Calu3 (cell line): ENCODE data around the gene OOSP3. TPM values are rescaled to one million over a fixed set of nuclear protein-coding genes. Genes with fewer than 3 reads are reported as not detected.
"Not testable (repeated sequence)": the region's sequence is repeated elsewhere in the genome, so short reads cannot be mapped to it uniquely, and the experiment has no call there.

Experiments
- BruUV-seq: library from RNA; stranded (reverse); fragments of 400-500 nt; replicated peaks from 2 replicates; lab custom pipeline; 2021; lab: Mats Ljungman, UMichigan
- CTCF ChIA-PET: fragments of 300-600 bp; sonication (Branson Sonifier 250); formaldehyde crosslinking; loops from one replicate; lab custom pipeline; 2022; ENCODE audit warnings: antibody characterized with exemption; lab: Charles Lee
- DNase-seq: peaks from one replicate; pipeline ENCODE4 v3.0.0; 2022
- H3K27ac Mint-ChIP-seq: one replicate; pipeline ENCODE4 v1.8.0; 2022; ENCODE audit warnings: mixed read lengths; ENCODE audit not compliant: unreplicated experiment
- H3K27me3 Mint-ChIP-seq: one replicate; pipeline ENCODE4 v1.8.0; 2022; ENCODE audit warnings: mixed read lengths; ENCODE audit not compliant: unreplicated experiment
- H3K36me3 Mint-ChIP-seq: one replicate; pipeline ENCODE4 v1.8.0; 2022; ENCODE audit warnings: mild to moderate bottlenecking, moderate library complexity, mixed read lengths; ENCODE audit not compliant: insufficient read depth, unreplicated experiment
- H3K4me1 Mint-ChIP-seq: one replicate; pipeline ENCODE4 v1.8.0; 2022; ENCODE audit warnings: mild to moderate bottlenecking, low read depth, mixed read lengths; ENCODE audit not compliant: unreplicated experiment
- H3K4me3 Mint-ChIP-seq: one replicate; pipeline ENCODE4 v1.8.0; 2022; ENCODE audit warnings: mild to moderate bottlenecking, low read depth, moderate library complexity, mixed read lengths; ENCODE audit not compliant: unreplicated experiment
- H3K9me3 Mint-ChIP-seq: one replicate; pipeline ENCODE4 v1.8.0; 2022; ENCODE audit warnings: low read depth, mixed read lengths; ENCODE audit not compliant: unreplicated experiment
- CTCF ChIP-seq: fragments of 200-600 bp; IDR thresholded peaks from one replicate; pipeline ENCODE4 v1.8.0; 2022; ENCODE audit warnings: antibody characterized with exemption; ENCODE audit not compliant: unreplicated experiment
- intact Hi-C: fragments of 100-400 bp; cut with micrococcal nuclease; formaldehyde crosslinking; loops from one replicate; pipeline ENCODE4 v1.10.0; 2022; ENCODE audit not compliant: unreplicated experiment
- total RNA-seq: library from RNA; stranded (reverse); gene quantifications from 2 replicates; pipeline ENCODE4 v1.2.3, GENCODE V29; 2022

Gene OOSP3
- total RNA-seq, 1 experiment from 2014 or later: not detected

DNA sequence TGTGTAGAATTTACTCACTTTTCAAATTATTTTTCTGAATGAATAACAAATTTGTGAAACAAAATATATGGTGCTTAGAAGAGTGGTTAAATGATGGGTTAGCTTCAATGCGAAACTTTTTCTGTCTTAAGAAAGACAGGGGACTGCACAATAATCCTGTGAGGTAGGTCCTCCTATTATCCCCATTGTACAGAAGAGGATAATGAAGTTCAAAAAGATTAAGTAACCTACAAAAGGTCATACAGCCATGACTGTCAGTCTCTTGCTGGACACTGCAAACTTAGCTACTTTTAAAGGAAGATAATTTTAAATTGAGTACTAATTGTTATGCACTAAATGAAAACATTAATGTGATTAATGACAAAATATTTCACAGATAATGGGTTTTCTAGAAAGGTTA is 5.0 kb downstream of the OOSP3 start:
- intact Hi-C loops: no loop called here
- CTCF ChIA-PET: no interaction called here
- no peak for DNase-seq
- no peaks in the 10 kb centered on the region for H3K36me3 Mint-ChIP-seq
- peaks cover 6% of the 10 kb centered on the region for H3K4me1 Mint-ChIP-seq
- TF ChIP-seq CTCF: no peak
- no TSS peak for BruUV-seq
- H3K4me3 Mint-ChIP-seq: no peak overlapping the region
- no peaks in the 10 kb centered on the region for H3K27me3 Mint-ChIP-seq
- H3K9me3 Mint-ChIP-seq: peaks cover 3% of the 10 kb centered on the region
- H3K27ac Mint-ChIP-seq: no peak overlapping the region

DNA sequence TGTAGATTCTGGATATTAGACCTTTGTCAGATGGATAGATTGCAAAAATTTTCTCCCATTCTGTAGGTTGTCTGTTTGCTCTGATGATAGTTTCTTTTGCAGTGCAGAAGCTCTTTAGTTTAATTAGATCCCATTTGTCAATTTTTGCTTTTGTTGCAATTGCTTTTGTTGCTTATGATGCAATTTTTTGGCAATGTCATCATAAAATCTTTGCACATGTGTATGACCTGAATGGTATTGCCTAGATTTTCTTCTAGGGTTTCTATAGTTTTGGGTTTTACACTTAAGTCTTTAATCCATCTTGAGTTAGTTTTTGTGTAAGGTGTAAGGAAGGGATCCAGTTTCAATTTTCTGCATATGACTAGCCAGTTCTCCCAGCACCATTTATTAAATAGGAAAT is 8.6 kb downstream of the OOSP3 start:
- intact Hi-C loops, BruUV-seq, H3K27ac Mint-ChIP-seq, H3K27me3 Mint-ChIP-seq, H3K4me1 Mint-ChIP-seq, H3K36me3 Mint-ChIP-seq, CTCF ChIA-PET, DNase-seq, H3K4me3 Mint-ChIP-seq: not testable (repeated sequence)
- peaks cover 16% of the 10 kb centered on the region for H3K9me3 Mint-ChIP-seq

DNA sequence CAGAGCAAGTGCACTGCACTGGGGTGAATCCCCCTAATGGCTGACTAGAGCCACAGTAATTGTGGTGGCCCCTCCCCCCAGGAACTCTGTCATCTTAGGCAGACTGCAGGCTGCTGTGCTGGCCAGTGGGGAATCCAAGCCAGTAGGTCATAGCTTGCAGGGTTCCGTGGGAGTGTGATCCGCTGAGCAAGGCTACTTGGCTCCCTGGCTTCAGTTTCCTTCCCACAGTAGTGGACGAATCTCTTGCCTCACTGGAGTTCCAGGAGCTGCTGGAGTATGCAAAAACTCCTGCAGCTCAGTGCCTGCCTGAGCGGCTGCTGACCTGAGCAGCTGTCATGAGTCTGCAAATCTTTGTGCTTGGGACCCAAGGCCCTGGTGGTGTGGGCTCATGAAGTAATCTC is 13.2 kb downstream of the OOSP3 start:
- no peak overlapping the region for H3K27ac Mint-ChIP-seq
- no peak for DNase-seq
- no peaks in the 10 kb centered on the region for H3K27me3 Mint-ChIP-seq
- no peaks in the 10 kb centered on the region for H3K36me3 Mint-ChIP-seq
- peaks cover 16% of the 10 kb centered on the region for H3K9me3 Mint-ChIP-seq
- no peak overlapping the region for H3K4me3 Mint-ChIP-seq
- no TSS peak for BruUV-seq
- CTCF ChIA-PET: interaction anchor here (1.1 kb wide), 1 partner anchor 10 kb away, joined by 3 read pairs; no protein-coding TSS in a partner anchor
- no peak for TF ChIP-seq CTCF
- intact Hi-C loops: no loop called here
- H3K4me1 Mint-ChIP-seq: no peaks in the 10 kb centered on the region

GRCh38 chr11:59894616-59895015 is 16.0 kb downstream of the OOSP3 start:
- intact Hi-C loops: no loop called here
- no TSS peak for BruUV-seq
- CTCF ChIA-PET: no interaction called here
- Mint-ChIP-seq H3K4me1 (no peaks in the 10 kb centered on the region), H3K36me3 (no peaks in the 10 kb centered on the region), H3K9me3 (peaks cover 7% of the 10 kb centered on the region), H3K27ac (no peak overlapping the region), H3K4me3 (no peak overlapping the region), H3K27me3 (no peaks in the 10 kb centered on the region)
- TF ChIP-seq CTCF: no peak
- no peak for DNase-seq

- no peaks in the 10 kb centered on the region for H3K4me1 Mint-ChIP-seq
- CTCF ChIA-PET: no interaction called here
- intact Hi-C loops: no loop called here
- no peaks in the 10 kb centered on the region for H3K27me3 Mint-ChIP-seq
- no peak for DNase-seq
- H3K9me3 Mint-ChIP-seq: peaks cover 4% of the 10 kb centered on the region
- TF ChIP-seq CTCF: no peak
- H3K36me3 Mint-ChIP-seq: no peaks in the 10 kb centered on the region
- BruUV-seq: no TSS peak
- no peak overlapping the region for H3K27ac Mint-ChIP-seq
- no peak overlapping the region for H3K4me3 Mint-ChIP-seq
Measured at GRCh38 chr11:59898046-59898445, 19.5 kb downstream of the OOSP3 start.
